IMR-90 (cell line): ENCODE data around the gene HNMT. TPM values are rescaled to one million over a fixed set of nuclear protein-coding genes. Genes with fewer than 3 reads are reported as not detected.

Experiments used
- ATAC-seq: fragments of 200-7000 bp; cut with Tn5 transposase; 2 replicates; pipeline ENCODE4 v1.9.1; 2020; ENCODE audit warnings: low read depth, mild to moderate bottlenecking, moderate library complexity
- BruUV-seq: library from RNA; stranded (reverse); fragments of 400-500 nt; replicated peaks from 2 replicates; lab custom pipeline; 2021; lab: Mats Ljungman, UMichigan
- CTCF ChIA-PET: fragments of 300-600 bp; formaldehyde crosslinking; extraction: SDS; loops from one replicate; lab custom pipeline; 2021; ENCODE audit warnings: antibody characterized with exemption; lab: Yijun Ruan, JAX
- POLR2A ChIA-PET: fragments of 300-600 bp; sonication (Branson Sonifier 250); formaldehyde crosslinking; loops from one replicate; lab custom pipeline; 2022; ENCODE audit warnings: antibody characterized with exemption; ENCODE audit not compliant: unreplicated experiment; lab: Charles Lee
- DNase-seq: peaks from one replicate; pipeline ENCODE4 v3.0.0; 2013
- H2AFZ ChIP-seq: replicated peaks from 2 replicates; pipeline ENCODE3; 2013; ENCODE audit warnings: low read length, mild to moderate bottlenecking; ENCODE audit not compliant: poor library complexity
- H2AK5ac ChIP-seq: 2 replicates; pipeline ENCODE4 v1.6.1; 2013; ENCODE audit warnings: low read depth, low read length, inconsistent platforms
- H2AK9ac ChIP-seq: replicated peaks from 2 replicates; pipeline ENCODE3; 2013; ENCODE audit warnings: mild to moderate bottlenecking, low read depth, low read length, moderate library complexity; ENCODE audit not compliant: poor library complexity
- H2BK120ac ChIP-seq: 2 replicates; pipeline ENCODE4 v1.6.1; 2013; ENCODE audit warnings: low read depth, low read length, inconsistent platforms
- H2BK15ac ChIP-seq: 3 replicates; pipeline ENCODE4 v1.6.1; 2013; ENCODE audit warnings: low read depth, low read length, inconsistent platforms
- H2BK20ac ChIP-seq: 2 replicates; pipeline ENCODE4 v1.6.1; 2013; ENCODE audit warnings: low read depth, mild to moderate bottlenecking, inconsistent platforms, low read length, moderate library complexity
- H2BK5ac ChIP-seq: 2 replicates; pipeline ENCODE4 v1.6.1; 2013; ENCODE audit warnings: mild to moderate bottlenecking, low read depth, low read length, inconsistent platforms; ENCODE audit not compliant: poor library complexity, severe bottlenecking
- H3K14ac ChIP-seq: replicated peaks from 2 replicates; pipeline ENCODE4 v1.6.1; 2013; ENCODE audit warnings: low read depth, low read length, inconsistent platforms
- H3K18ac ChIP-seq: 2 replicates; pipeline ENCODE4 v1.6.1; 2013; ENCODE audit warnings: low read depth, low read length, control low read depth
- H3K23ac ChIP-seq: 2 replicates; pipeline ENCODE4 v1.6.1; 2013; ENCODE audit warnings: low read depth, low read length, inconsistent platforms
- H3K27ac ChIP-seq: 2 replicates; pipeline ENCODE4 v1.5.1; 2013; ENCODE audit warnings: mild to moderate bottlenecking, control low read depth, low read length; ENCODE audit not compliant: insufficient read depth
- H3K27me3 ChIP-seq: 2 replicates; pipeline ENCODE4 v1.6.1; 2013; ENCODE audit warnings: low read length; ENCODE audit not compliant: control insufficient read depth, insufficient read depth
- H3K36me3 ChIP-seq: 2 replicates; pipeline ENCODE4 v1.6.1; 2013; ENCODE audit warnings: low read length, mixed read lengths; ENCODE audit not compliant: control insufficient read depth, insufficient read depth
- H3K4ac ChIP-seq: 2 replicates; pipeline ENCODE4 v1.6.1; 2013; ENCODE audit warnings: low read depth, low read length, inconsistent platforms
- H3K4me1 ChIP-seq: 2 replicates; pipeline ENCODE4 v1.6.1; 2013; ENCODE audit warnings: low read length, mixed read lengths; ENCODE audit not compliant: control insufficient read depth, insufficient read depth
- H3K4me2 ChIP-seq: 2 replicates; pipeline ENCODE4 v1.6.1; 2013; ENCODE audit warnings: low read depth, mild to moderate bottlenecking, control low read depth, low read length, moderate library complexity
- H3K4me3 ChIP-seq: 2 replicates; pipeline ENCODE4 v1.5.1; 2013; ENCODE audit warnings: low read depth, mild to moderate bottlenecking, control low read depth, low read length, moderate library complexity; ENCODE audit not compliant: insufficient read depth
- H3K56ac ChIP-seq: 2 replicates; pipeline ENCODE4 v1.6.1; 2013; ENCODE audit warnings: low read length, inconsistent platforms; ENCODE audit not compliant: insufficient read depth; ENCODE audit errors: extremely low read depth
- H3K79me1 ChIP-seq, 2 experiments: 2 replicates each; pipeline ENCODE4 v1.6.1; 2013; ENCODE audit warnings: low read length in 2 of 2, inconsistent platforms in 1 of 2, low read depth in 1 of 2
- H3K9ac ChIP-seq: 2 replicates; pipeline ENCODE4 v1.6.1; 2013; ENCODE audit warnings: low read depth, low read length, control low read depth
- H3K9me1 ChIP-seq: 2 replicates; pipeline ENCODE4 v1.6.1; 2013; ENCODE audit warnings: low read length, inconsistent platforms; ENCODE audit not compliant: insufficient read depth
- H3K9me3 ChIP-seq: 2 replicates; pipeline ENCODE4 v1.6.1; 2013; ENCODE audit warnings: low read length; ENCODE audit not compliant: control insufficient read depth, insufficient read depth
- H4K20me1 ChIP-seq: 2 replicates; pipeline ENCODE4 v1.6.1; 2013; ENCODE audit warnings: low read length, inconsistent platforms; ENCODE audit not compliant: insufficient read depth
- H4K5ac ChIP-seq: 2 replicates; pipeline ENCODE4 v1.6.1; 2013; ENCODE audit warnings: mild to moderate bottlenecking, low read depth, low read length, control low read depth
- H4K8ac ChIP-seq, 2 experiments: 2 replicates each; pipeline ENCODE4 v1.6.1; 2013; ENCODE audit warnings: low read depth in 2 of 2, low read length in 2 of 2, control low read depth in 1 of 2, inconsistent platforms in 1 of 2
- H4K91ac ChIP-seq: 2 replicates; pipeline ENCODE4 v1.6.1; 2013; ENCODE audit warnings: low read depth, low read length, inconsistent platforms; ENCODE audit not compliant: insufficient read depth
- BHLHE40 ChIP-seq: fragments of 150-350 bp; IDR thresholded peaks from 2 replicates; pipeline ENCODE4 v1.6.1; 2016; ENCODE audit warnings: mild to moderate bottlenecking, low read depth, low read length
- CEBPB ChIP-seq: IDR thresholded peaks from 2 replicates; pipeline ENCODE4 v1.6.1; 2012; ENCODE audit warnings: low read depth, low read length, improper control_type of control experiment
- CHD1 ChIP-seq: IDR thresholded peaks from 2 replicates; pipeline ENCODE4 v1.6.1; 2012; ENCODE audit warnings: low read depth, low read length, improper control_type of control experiment
- FOS ChIP-seq: fragments of 150-350 bp; IDR thresholded peaks from 2 replicates; pipeline ENCODE4 v1.6.1; 2016; ENCODE audit warnings: low read depth, low read length
- MAZ ChIP-seq: IDR thresholded peaks from 2 replicates; pipeline ENCODE4 v1.6.1; 2012; ENCODE audit warnings: low read depth, mild to moderate bottlenecking, low read length, improper control_type of control experiment, moderate library complexity, borderline replicate concordance
- MXI1 ChIP-seq: IDR thresholded peaks from 2 replicates; pipeline ENCODE4 v1.6.1; 2012; ENCODE audit warnings: low read depth, mild to moderate bottlenecking, low read length, moderate library complexity, borderline replicate concordance
- NFE2L2 ChIP-seq: fragments of 150-350 bp; IDR thresholded peaks from 2 replicates; pipeline ENCODE4 v1.6.1; 2016; ENCODE audit warnings: low read depth, mild to moderate bottlenecking, low read length
- POLR2A ChIP-seq: IDR thresholded peaks from 2 replicates; pipeline ENCODE4 v1.6.1; 2012; ENCODE audit warnings: mild to moderate bottlenecking, low read depth, low read length
- RAD21 ChIP-seq: IDR thresholded peaks from 2 replicates; pipeline ENCODE4 v1.6.1; 2012; ENCODE audit warnings: low read length, improper control_type of control experiment
- RCOR1 ChIP-seq: IDR thresholded peaks from 2 replicates; pipeline ENCODE4 v1.6.1; 2012; ENCODE audit warnings: mild to moderate bottlenecking, low read length, improper control_type of control experiment; ENCODE audit not compliant: insufficient replicate concordance
- SMC3 ChIP-seq: fragments of 150-350 bp; IDR thresholded peaks from 2 replicates; pipeline ENCODE4 v1.6.1; 2016; ENCODE audit warnings: low read depth, mild to moderate bottlenecking, antibody characterized with exemption, low read length, moderate library complexity
- USF2 ChIP-seq: fragments of 150-350 bp; IDR thresholded peaks from 2 replicates; pipeline ENCODE4 v1.6.1; 2017; ENCODE audit warnings: mild to moderate bottlenecking, antibody characterized with exemption, low read length, low read depth
- WGBS, 2 experiments: methylation state at CpG; one replicate each; pipeline versions ENCODE4 v1.1.5 to v1.1.7; 2013; ENCODE audit warnings: missing lambda C conversion rate in 2 of 2; ENCODE audit not compliant: insufficient read length in 1 of 2; ENCODE audit errors: extremely low coverage in 2 of 2; 5-methylcytosine and 5-hydroxymethylcytosine counted together
- dilution Hi-C: fragments of 300-500 bp; cut with HindIII; formaldehyde crosslinking; loops from one replicate; pipeline ENCODE4 v1.14.3; 2018; ENCODE audit warnings: low sequenced_read_pairs; ENCODE audit not compliant: unreplicated experiment
- in situ Hi-C: fragments of 300-500 bp; cut with MboI; formaldehyde crosslinking; loops from 3 replicates; pipeline ENCODE4 v1.14.3; 2019; ENCODE audit warnings: low sequenced_read_pairs, inconsistent platforms, mixed read lengths
- intact Hi-C: fragments of 100-400 bp; cut with micrococcal nuclease; formaldehyde crosslinking; loops from 2 replicates; pipeline ENCODE4 v1.10.0; 2022
- polyA plus RNA-seq, 3 experiments: library from polyadenylated mRNA; depleted of rRNA; stranded (reverse); fragments of >200 nt; gene quantifications; 2 replicates each; pipeline ENCODE4 v1.2.3, GENCODE V29; 2012; ENCODE audit warnings: low replicate concordance in 1 of 3
- total RNA-seq: library from RNA; depleted of rRNA; stranded (reverse); fragments of >200 nt; gene quantifications from 2 replicates; pipeline ENCODE4 v1.2.3, GENCODE V29; 2012
- TF ChIP-seq, protein P1 (sequence below): conservative IDR thresholded peaks from 2 replicates; pipeline ENCODE4 v1.5.1; 2012; ENCODE audit warnings: mild to moderate bottlenecking, low read depth, low read length, improper control_type of control experiment
- TF ChIP-seq, protein P2 (sequence below): fragments of 150-350 bp; IDR thresholded peaks from 2 replicates; pipeline ENCODE4 v1.6.1; 2016; ENCODE audit warnings: low read depth, mild to moderate bottlenecking, low read length, moderate library complexity, borderline replicate concordance

Gene HNMT
- total and polyA plus RNA-seq, 2 of the 4 experiments (the other 2 are of a cell fraction) = 6.4 to 14.2 TPM

- no peak overlapping the region for H2BK120ac ChIP-seq
- H3K36me3 ChIP-seq = no peaks in the 10 kb centered on the region
- no peak overlapping the region for H2AFZ ChIP-seq
- no peak overlapping the region for H3K4me2 ChIP-seq
- no peak overlapping the region for H3K14ac ChIP-seq
- no peaks in the 10 kb centered on the region for H3K4me1 ChIP-seq
- BruUV-seq = no TSS peak
- H2AK5ac ChIP-seq = no peak overlapping the region
- H3K9ac ChIP-seq = no peak overlapping the region
- in situ Hi-C loops (no loop called here), dilution Hi-C loops (no loop called here), intact Hi-C loops (loop anchor here (2.0 kb wide), 1 partner anchor 33 kb away; no protein-coding TSS in a partner anchor)
- no peak overlapping the region for H3K4me3 ChIP-seq
- no peak overlapping the region for H3K23ac ChIP-seq
- no peak for DNase-seq
- no peaks in the 10 kb centered on the region for H3K9me3 ChIP-seq
- H4K20me1 ChIP-seq = no peaks in the 10 kb centered on the region
- no peaks in the 10 kb centered on the region for H3K79me1 ChIP-seq
- H2AK9ac ChIP-seq = no peak overlapping the region
- H2BK20ac ChIP-seq = no peak overlapping the region
- H4K91ac ChIP-seq = no peak overlapping the region
- no peak overlapping the region for H3K18ac ChIP-seq
- no peak for ATAC-seq
- ChIA-PET CTCF (no interaction called here), POLR2A (no interaction called here)
- no peak overlapping the region for H2BK15ac ChIP-seq
- H3K56ac ChIP-seq = no peak overlapping the region
- H4K8ac ChIP-seq = no peak overlapping the region
- H4K5ac ChIP-seq = no peak overlapping the region
- no peaks in the 10 kb centered on the region for H3K9me1 ChIP-seq
- TF ChIP-seq CEBPB (no peak), NFE2L2 (no peak), FOS (no peak), CHD1 (no peak), MXI1 (no peak), RAD21 (no peak), BHLHE40 (no peak), SMC3 (no peak), POLR2A (no peak), USF2 (no peak), RCOR1 (no peak), MAZ (no peak)
- TF ChIP-seq, protein P1, sequence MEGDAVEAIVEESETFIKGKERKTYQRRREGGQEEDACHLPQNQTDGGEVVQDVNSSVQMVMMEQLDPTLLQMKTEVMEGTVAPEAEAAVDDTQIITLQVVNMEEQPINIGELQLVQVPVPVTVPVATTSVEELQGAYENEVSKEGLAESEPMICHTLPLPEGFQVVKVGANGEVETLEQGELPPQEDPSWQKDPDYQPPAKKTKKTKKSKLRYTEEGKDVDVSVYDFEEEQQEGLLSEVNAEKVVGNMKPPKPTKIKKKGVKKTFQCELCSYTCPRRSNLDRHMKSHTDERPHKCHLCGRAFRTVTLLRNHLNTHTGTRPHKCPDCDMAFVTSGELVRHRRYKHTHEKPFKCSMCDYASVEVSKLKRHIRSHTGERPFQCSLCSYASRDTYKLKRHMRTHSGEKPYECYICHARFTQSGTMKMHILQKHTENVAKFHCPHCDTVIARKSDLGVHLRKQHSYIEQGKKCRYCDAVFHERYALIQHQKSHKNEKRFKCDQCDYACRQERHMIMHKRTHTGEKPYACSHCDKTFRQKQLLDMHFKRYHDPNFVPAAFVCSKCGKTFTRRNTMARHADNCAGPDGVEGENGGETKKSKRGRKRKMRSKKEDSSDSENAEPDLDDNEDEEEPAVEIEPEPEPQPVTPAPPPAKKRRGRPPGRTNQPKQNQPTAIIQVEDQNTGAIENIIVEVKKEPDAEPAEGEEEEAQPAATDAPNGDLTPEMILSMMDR = no peak
- TF ChIP-seq, protein P2, sequence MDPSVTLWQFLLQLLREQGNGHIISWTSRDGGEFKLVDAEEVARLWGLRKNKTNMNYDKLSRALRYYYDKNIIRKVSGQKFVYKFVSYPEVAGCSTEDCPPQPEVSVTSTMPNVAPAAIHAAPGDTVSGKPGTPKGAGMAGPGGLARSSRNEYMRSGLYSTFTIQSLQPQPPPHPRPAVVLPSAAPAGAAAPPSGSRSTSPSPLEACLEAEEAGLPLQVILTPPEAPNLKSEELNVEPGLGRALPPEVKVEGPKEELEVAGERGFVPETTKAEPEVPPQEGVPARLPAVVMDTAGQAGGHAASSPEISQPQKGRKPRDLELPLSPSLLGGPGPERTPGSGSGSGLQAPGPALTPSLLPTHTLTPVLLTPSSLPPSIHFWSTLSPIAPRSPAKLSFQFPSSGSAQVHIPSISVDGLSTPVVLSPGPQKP = no peak
- H2BK5ac ChIP-seq = no peak overlapping the region
- H3K4ac ChIP-seq = no peak overlapping the region
- no peak overlapping the region for H3K27ac ChIP-seq
- no peaks in the 10 kb centered on the region for H3K27me3 ChIP-seq
- no CpG with 5 or more reads among the region's 3 CpGs for WGBS, 2 experiments
Observed at GRCh38 chr2:137983581-137983980, 19.3 kb downstream of the HNMT start.
